Measurements from ENCODE around the gene NPTXR.
A peak's percentile ranks its signal among the peaks of the same experiment; 100 is the strongest.
"Not testable (repeated sequence)": the region's sequence is repeated elsewhere in the genome, so short reads cannot be mapped to it uniquely, and the experiment has no call there.

The NPTXR gene

DNA sequence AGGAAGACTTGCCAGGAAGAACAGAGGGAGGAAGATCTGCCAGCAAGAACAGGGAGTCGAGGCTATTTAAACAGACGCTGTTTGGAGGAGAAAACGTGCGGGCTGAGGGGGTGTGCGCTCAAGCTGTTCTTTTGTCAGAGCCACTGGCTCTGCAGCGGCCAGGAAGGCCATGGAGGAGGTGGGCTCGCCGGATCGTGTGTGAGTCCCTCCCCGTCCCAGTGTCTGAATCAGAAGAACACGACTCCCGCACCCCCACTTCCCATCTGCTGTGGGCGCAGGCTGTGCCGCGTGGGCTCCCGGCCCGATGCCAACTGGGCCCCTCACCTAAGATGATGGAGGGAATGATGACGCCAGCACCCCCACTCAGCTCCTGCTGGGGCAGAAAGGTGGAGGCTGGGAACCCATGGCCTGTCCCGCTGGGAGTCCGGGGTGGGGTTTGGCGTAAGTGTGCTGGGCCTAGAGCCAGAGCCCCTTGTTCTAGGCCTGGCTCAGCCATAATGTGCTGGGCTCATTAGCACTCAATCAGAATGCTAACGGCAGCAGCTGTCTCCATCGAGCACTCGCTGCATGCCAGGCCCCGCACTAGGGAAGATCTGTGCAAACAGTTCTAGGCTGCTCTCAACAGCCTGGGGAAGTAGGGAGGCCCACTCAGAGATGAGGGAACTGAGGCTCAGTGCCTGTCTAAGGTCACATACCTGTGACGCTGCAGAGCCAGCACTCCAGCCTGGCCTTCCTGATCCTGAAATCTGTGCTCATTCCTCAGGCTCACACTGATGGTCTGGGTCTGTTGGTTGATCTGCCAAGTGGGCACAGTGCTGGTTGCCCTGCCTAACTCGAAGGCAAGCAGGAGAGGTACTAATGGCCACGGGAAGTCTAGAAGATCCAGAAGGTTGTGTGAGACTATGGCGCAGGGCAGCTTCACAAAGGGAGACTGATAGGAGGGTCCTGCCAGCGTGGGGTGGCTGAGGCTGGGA is 11.5 kb downstream of the NPTXR start:
- DNase-seq (ENCODE audit: low read depth in 2 of 2): no peak

DNA sequence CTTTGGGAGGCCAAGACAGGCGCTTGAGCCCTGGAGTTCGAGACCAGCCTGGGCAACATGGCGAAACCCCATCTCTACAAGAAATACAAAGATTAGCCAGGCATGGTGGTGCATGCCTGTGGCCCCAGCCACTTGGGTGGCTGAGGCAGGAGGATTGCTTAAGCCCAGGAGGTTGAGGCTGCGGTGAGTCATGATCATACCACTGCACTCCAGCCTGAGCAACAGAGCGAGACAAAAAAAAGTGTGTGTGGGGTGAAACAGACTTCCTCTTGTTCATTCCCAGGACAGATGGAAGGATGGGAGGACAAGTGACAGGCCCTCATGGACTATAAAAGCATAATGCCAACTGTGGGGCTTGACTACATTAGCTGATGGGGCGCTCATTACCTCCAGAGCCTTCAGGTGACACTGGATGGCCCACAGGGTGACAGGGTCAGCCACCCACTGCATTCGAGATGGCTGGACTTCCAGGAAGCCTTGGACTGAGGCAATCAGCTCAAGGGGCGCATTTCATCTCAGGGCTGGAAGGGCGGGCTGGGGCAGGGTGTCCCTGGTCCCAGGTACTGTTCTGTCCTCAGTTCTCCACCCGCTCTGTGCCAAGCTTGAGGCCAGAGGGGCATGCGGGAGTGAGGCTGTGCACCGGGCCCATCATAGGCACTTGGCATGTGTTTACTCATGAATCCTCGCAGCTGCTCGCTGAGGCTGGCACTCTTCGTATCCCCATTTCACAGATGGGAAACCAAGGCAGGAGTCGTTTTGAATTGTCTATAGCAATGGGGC is 12.5 kb downstream of the NPTXR start:
- no peak for DNase-seq (ENCODE audit: low read depth in 2 of 2)

DNA sequence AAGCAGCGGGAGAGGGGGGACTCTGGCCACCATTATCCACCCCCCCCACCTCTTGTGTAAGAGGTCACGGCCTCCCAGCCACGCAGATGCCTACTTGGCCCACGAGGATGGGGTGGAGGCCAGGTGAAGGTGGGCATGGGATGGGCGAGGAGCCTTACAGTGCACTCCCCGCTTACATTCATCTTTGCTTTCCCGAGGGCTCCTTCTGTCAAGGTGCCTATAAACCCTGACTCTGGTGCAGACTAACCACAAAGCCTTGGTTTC is 13.1 kb downstream of the NPTXR start:
- no peak for DNase-seq (ENCODE audit: low read depth in 2 of 2)

DNA sequence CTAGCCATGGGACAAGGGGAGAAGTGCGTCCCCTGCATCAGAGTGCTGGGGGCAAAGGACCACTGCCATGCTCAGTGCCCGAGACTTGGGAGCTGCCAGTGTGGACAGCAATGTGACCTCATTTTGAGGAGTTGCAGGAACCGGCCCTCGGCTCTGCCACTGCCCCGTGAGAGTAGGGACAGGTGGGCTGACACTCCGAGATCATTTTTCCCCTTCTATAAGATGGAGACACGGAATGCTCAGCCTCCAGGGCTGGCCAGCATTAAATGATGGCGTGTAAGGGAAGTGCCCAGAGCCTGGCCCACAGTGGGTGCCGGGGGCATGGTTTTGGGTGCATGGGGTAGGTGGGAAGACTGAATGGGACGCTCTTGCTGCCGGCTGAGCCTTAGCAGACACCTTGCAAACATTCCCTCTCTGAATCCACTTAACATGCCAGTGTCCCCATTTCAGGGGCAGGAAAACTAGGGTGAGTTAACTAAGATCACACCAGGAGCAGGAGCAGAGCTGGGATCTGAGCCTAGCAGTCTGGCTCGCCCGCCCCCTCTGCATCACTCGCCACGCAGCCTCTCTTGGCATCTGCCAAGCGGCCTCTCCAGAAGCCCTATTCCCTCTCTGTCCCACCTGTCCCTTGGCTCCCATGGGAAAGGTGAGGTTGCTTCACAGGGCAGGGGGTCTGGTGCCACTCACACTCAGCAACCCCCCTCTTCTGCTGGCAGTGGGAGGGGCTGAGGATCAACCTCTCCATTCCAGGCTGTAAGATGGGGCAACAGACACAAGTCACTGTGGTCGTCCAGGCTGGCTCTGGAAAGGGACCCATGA is 13.6 kb downstream of the NPTXR start:
- DNase-seq (ENCODE audit: low read depth in 2 of 2): no peak

DNA sequence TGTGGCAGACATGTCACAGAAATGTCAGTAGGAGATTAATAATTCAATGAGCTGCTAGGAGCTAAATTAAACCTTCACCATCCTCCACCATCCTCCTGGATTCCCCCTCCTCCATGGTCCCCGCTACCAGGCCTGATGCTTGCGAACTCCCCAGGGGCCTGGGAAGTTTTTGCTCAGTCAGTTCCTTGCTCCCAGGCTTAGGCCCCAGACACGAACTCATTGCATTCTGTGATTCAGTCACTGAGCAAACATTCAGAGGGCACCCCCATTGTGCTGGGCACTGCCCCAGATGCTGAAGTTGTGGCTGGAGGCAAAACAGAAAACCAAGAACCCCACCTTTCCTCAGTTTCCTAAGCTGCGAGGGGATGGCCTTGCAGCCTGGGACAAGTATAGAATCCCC is 14.3 kb downstream of the NPTXR start:
- DNase-seq (ENCODE audit: low read depth in 2 of 2): no peak

DNA sequence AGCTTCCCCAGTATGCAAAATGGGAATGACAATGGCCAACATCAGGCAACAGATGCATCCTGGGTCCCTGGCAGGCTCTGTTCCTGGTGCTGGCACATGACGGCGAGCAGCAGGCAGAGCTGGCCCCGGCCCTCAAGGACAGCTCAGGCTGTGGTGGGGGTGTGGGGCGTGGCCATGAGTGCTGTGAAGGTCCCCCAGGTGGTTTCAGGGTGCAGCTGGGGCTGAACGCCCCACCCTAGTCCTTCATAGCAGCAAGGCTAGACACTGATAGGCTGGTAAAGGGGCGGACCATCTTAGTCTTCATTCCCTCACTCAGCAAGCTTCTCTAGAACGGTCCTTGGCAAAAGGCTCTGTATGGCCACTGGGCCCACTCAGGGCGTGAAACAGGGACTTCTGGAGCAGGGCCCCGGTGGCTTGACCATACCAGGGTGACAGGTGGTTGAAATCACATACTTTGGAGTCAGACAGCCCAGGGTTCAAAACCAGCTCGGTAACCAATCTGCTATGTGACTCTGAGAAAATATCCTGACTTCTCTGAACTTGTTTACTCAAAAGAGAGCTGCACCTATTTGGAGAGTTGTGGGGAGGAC is 15.1 kb downstream of the NPTXR start:
- DNase-seq (ENCODE audit: low read depth in 2 of 2): no peak

DNA sequence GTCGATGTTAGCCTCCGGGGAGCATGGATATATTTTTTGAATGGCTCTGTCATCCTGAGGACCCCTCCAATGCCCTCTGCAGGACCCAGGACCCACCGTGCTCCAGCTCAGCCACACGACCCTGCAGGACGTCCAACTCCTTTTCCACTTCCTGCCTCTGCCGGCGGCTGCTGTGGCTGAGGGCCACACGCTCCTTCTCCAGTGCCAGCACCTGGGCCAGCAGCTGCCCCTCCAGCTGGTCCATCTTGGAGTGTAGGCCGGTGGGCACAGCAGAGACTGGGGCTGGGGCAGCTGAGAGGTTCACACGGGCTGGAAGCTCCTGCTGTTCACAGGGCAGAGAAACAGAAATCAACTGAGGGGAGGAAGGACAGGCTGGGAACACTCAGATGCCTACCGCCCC is 15.6 kb downstream of the NPTXR start:
- DNase-seq (ENCODE audit: low read depth in 2 of 2): no peak

DNA sequence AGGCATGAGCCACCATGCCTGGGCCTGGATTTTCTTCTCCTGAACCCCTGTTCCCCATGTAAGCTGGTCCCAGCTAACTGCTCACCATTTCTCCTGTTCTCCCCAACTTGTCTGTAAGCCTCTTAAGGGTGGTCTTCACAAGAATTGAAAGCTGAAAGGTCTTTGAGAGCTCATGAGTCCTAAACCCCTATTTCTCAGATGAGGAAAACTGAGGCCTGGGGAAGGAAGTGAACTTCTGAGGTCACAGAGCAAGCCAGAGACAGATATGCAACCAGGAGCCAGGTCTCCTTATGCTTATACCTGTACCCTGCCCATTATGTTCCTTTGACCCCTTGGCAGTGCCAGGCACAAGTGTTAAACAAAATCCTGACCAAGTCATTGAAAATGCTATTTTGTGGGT is 16.3 kb downstream of the NPTXR start:
- DNase-seq (ENCODE audit: low read depth in 2 of 2): no peak

DNA sequence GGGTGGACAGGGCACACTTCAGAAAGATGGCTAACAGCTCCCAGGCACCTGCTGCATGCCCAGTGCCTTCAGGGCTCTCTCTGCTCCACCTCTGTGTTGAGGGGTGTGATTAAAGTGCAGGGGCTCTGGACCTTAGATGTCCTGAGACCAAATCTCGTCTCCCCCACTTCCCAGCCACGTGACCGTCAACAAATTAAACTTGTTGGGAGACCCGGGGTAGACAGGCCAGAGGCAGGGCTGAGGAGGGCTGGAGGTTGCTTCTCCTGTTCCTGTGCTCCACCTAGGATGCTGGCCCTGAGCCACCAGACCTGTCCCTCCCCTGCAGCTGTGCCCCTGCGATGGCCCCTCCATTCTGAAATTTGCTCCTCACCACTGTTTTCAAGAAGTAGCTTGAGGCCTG is 17.0 kb downstream of the NPTXR start:
- DNase-seq (ENCODE audit: low read depth in 2 of 2): no peak

DNA sequence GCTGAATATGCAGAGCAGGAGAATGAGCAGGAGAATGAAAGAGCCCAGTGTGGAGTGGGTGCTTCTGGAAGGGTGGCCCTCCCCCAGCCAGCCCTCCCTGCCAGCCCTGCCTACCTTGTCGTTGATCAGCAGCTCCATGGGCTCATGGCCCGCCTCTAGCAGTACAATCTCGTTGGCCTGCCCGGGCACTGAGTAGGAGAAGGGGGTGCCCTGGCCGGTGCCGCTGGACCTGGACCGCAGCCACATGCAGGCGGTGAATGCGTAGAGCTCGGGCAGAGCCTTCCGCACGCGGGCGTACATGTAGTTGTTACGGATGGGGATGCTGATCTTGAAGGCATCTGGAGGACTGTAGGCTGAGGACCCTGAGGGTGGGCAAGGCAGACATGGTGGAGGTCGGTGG is 17.4 kb downstream of the NPTXR start:
- DNase-seq (ENCODE audit: low read depth in 2 of 2): no peak

DNA sequence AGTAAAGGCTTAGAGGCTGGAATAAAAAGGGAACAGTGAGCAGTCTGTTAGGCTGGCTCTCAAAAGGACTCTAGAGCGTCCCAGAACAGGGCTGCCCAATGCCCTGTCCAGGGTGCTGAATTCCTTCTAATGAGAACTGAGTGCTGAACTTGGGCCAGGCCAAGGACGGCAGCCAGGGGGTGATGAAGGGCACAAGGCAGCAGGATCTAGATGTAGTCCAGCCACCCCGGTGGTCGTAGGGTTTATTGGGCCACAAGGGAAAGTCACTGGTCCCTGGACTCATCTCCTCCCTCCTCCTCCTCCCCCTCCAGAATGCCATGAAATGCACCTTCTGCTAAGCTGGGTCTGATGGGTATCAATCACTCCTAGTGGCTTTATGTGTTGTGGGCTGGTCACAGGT is 19.2 kb downstream of the NPTXR start:
- DNase-seq (ENCODE audit: low read depth in 2 of 2): peak; percentile 37 to 49

DNA sequence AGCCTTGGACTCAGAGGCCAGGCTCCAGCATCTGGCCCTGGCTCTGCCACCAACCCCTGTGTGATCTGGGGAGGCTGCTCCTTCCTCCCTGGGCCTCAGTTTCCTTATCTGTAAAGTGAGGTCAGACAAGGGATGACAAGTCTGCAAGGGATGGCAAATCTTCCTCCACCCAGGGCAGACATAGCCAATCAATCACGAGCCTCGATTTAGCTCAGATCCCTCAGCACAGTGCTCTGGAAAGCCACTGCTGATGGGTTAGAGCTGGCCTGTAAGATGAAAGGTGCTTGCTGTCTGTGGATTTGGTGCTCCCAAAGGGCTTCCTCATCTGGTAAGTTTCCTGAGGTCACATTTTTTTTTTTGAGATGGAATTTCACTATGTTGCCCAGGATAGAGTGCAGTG is 20.2 kb downstream of the NPTXR start:
- DNase-seq (ENCODE audit: low read depth in 2 of 2): no peak

DNA sequence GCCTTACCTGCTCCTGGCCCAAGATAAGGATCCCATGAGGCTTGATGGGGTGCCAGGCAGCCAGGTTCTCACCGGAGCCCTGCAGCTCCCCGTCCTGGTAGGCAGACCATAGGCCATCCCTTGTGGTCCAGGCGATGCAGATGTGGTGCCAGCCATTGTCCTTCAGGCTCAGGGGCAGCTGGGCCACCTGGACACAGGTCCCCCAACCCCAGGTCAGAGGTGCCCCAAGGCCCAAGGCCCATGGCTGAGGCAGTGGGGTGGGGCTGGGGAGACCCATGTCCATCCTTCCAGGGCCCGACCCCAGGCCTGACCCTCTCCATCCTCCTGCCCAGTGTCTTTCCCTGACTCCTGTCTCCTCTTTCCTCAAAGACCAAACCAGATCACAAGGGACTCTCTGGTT is 20.8 kb downstream of the NPTXR start:
- no peak for DNase-seq (ENCODE audit: low read depth in 2 of 2)

DNA sequence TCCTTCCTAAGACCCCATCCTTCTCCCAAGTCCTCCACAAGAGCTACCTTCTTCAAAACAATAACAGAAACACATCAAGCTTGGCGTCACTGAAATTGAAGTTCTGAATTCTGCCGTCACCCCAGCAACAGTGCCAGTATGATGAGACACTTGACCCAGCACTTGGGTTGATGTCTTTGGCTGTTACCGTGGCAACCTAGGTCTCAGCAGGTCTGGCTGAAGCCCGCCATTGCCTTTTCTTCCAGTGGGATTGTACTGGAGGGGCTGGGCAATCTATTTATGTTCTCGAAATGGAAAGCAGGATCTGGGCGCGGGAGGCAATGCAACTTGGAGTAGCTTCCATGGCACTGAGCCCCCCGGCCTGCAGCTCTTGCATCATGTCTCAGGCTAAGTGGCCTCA is 23.8 kb downstream of the NPTXR start:
- DNase-seq (ENCODE audit: low read depth in 2 of 2): no peak

DNA sequence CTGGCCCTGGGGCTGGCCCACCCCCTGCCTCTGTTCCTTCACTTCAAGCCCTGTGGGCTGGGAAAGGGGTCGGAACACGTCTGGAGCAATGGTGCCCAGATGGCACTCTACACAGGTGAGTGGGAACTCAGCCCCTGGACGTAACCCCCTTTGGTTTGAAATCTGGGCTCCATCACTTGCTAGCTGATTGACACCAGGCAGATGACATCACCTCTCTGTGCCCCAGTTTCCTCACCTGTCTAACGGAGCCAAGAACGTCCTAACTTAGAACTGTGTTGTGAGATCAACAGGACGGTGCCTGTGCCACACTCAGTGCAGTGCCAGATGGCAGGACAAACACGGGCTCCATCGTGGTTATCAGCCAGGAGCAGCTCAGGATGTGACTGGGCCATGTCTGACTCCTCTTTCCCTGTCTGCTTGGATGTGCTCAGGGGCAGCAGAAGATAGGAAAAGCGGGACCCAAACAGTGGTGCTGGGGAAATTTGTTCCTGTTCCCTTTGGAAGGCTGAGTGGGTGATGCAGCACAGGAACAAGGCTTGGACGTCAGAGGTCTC is 24.4 kb downstream of the NPTXR start:
- no peak for DNase-seq (ENCODE audit: low read depth in 2 of 2)

DNA sequence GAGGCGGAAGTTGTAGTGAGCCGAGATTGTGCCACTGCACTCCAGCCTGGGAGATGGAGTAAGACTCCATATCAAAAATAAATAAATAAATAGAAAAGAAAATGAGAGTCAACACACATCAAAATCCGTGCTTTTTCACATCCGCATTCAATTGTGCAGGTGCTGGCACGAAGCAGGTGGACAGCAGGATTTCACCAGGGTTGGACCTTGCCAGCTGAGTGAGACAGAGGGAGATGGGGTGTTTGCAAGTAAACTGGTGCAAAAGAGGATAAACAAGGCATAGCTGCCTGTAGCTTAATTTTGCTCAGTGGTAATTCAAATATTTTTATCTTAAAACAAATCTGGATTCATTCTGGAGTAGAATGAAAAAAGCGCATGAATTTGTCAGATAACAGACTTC is 26.6 kb downstream of the NPTXR start:
- no peak for DNase-seq (ENCODE audit: low read depth in 2 of 2)

DNA sequence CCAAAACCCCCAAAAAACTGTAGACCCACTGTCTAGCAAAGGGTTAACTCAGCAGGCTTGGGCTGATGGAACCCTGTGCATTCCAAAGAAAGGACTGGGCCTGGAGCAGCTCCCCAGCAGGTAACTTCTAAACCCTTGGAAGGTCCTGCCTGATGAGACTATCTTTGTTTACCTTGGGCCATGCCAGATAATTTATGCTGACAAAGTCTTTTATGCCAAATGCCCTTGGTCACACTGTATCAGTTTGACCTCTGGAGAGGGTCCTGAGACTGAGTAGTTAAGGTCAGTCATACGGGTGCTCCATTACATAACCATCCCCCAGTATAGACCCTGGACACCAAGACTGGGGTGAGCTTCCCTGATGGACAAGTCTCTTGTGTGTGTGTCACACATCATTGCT is 28.0 kb downstream of the NPTXR start:
- no peak for DNase-seq (ENCODE audit: low read depth in 2 of 2)

DNA sequence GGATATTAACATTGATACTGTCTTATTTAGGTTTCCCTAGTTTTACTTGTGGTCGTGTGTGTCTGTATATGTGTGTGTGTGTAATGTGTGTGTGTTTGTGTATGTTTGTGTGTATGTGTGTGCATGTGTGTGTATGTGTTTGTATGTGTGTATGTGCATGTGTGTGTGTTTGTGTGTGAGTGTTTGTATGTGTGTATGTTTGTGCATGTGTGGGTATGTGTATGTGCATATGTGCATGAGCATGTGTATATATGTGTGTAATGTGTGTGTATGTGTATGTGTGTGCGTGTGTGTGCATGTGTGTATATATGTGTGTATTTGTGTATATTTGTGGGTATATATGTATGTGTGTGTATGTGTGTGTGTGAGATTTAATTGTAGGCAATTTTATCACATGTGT is 32.6 kb downstream of the NPTXR start:
- DNase-seq (ENCODE audit: low read depth in 2 of 2): no peak

DNA sequence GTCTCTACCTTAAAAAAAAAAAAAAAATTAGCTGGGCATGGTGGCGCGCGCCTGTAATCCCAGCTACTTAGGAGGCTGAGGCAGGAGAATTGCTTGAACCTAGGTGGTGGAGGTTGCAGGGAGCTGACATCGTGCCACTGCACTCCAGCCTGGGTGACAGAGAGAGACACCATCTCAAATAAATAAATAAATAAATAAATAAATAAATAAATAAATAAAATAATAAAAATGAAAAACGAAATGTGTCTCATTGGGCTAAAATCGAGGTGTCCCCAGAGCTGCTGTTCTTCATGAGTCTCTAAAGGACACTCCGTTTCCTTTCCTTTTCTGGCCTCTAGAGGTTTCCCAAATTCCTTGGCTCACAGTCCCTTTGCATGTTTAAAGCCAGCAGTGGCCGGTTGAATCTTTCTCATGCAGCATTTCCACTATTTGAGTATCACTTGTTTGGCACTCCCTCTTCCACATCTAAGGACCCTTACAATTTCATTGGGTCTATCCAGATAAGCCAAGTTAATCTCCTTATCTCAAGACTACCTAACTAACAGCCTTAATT is 38.7 kb downstream of the NPTXR start:
- not testable (repeated sequence) for DNase-seq (ENCODE audit: low read depth in 2 of 2)

DNA sequence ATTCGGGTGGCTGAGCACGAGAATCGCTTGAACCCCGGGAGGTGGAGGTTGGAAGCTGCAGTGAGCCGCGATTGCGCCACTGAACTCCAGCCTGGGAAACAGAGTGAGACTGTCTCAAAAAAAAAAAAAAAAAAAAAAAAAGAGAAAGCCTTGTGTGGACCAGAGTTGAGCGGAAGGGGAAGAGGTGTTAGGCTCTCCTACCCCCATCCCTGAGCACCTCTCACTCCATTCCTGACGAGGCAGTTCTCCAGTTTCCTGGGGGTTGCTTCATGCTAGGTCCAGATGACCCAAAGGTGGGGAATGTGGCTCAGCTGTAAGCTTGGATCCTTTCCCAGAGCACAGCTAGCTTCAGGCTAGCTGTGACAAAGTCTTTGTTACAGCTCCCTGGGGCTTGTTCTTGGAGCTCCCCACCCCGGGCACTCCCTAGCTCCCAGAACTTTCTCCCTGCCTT is 41.1 kb downstream of the NPTXR start:
- peak; percentile 81 to 85 for DNase-seq (ENCODE audit: low read depth in 2 of 2)

DNA sequence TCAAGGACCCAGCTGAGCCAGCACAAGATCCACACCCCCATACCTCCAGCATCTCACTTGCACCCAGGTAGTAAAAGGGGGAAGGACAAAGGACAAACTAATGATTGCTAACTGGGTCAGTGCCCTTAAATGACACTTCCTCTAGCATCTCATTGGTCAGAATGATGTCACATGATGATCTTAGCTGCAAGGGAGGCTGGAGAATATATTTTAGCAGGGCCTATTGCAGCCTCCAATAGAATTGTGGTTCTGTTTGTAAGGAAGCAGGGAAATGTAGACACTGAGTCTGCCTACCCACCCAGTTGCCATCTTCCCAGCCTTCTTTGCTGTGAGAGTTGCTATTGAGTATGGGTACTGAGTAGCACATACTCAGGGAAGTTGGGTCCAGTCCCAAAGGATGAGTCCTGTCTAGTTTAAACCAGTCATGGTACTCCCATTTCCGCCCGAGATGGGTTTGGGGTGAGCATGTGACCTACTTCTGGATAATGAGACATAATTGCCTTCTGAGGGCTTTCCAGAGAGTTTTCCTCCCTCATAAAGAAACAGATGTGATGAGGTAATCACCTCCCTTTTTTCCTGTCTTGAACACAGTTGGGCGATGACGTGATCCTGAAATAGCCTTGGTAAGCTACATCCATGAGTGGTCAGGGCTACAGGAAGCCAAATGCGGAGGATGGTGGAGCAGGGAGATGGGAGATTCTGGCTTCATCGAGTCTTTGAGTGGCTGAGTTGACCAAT is 44.4 kb downstream of the NPTXR start:
- DNase-seq (ENCODE audit: low read depth in 2 of 2): no peak
